Measurements from ENCODE around the gene CARM1. TPM values are rescaled to one million over a fixed set of nuclear protein-coding genes. Genes with fewer than 3 reads are reported as not detected.
A peak's percentile ranks its signal among the peaks of the same experiment; 100 is the strongest.
"Not testable (repeated sequence)": the region's sequence is repeated elsewhere in the genome, so short reads cannot be mapped to it uniquely, and the experiment has no call there.

Gene CARM1
- total RNA-seq, 1 donor from 2014 or later: 78.0 TPM

- Mint-ChIP-seq H3K4me1 (peaks cover 15% of the 10 kb centered on the region), H3K27ac (no peak overlapping the region), H3K36me3 (no peaks in the 10 kb centered on the region), H3K4me3 (peak overlapping the region; percentile 42), H3K27me3 (ENCODE audit: low read depth) (no peaks in the 10 kb centered on the region), H3K9me3 (no peaks in the 10 kb centered on the region)
- TF ChIP-seq CTCF (IDR thresholded peaks at IDR 0.05; ENCODE audit: unreplicated experiment): no peak
- no peak for DNase-seq (ENCODE audit: low spot score in 2 of 2, unreplicated experiment in 2 of 2)
Measured at GRCh38 chr19:10874024-10874423, 2.7 kb downstream of the CARM1 start.

GRCh38 chr19:10876459-10877240 lies 5.3 kb downstream of the CARM1 start:
- no peak for DNase-seq (ENCODE audit: low spot score in 2 of 2, unreplicated experiment in 2 of 2)
- peaks cover 10% of the 10 kb centered on the region for H3K4me1 Mint-ChIP-seq
- TF ChIP-seq CTCF (IDR thresholded peaks at IDR 0.05; ENCODE audit: unreplicated experiment): no peak
- H3K9me3 Mint-ChIP-seq: no peaks in the 10 kb centered on the region
- H3K27ac Mint-ChIP-seq: no peak overlapping the region
- H3K27me3 Mint-ChIP-seq (ENCODE audit: low read depth): no peaks in the 10 kb centered on the region
- no peaks in the 10 kb centered on the region for H3K36me3 Mint-ChIP-seq
- no peak overlapping the region for H3K4me3 Mint-ChIP-seq

- not testable (repeated sequence) for H3K27me3 Mint-ChIP-seq (ENCODE audit: low read depth); H3K27ac Mint-ChIP-seq; H3K9me3 Mint-ChIP-seq
Measured at GRCh38 chr19:10877608-10878007, 6.3 kb downstream of the CARM1 start.

GRCh38 chr19:10878253-10878652 lies 6.9 kb downstream of the CARM1 start:
- no peak for TF ChIP-seq CTCF (IDR thresholded peaks at IDR 0.05; ENCODE audit: unreplicated experiment)
- Mint-ChIP-seq H3K4me3 (no peak overlapping the region), H3K9me3 (no peaks in the 10 kb centered on the region), H3K4me1 (peaks cover 4% of the 10 kb centered on the region), H3K36me3 (no peaks in the 10 kb centered on the region), H3K27ac (peak overlapping the region; percentile 51), H3K27me3 (ENCODE audit: low read depth) (no peaks in the 10 kb centered on the region)
- DNase-seq (ENCODE audit: low spot score in 2 of 2, unreplicated experiment in 2 of 2): no peak

More at GRCh38 chr19:10877608-10878007, 6.3 kb downstream of the CARM1 start:
- not testable (repeated sequence) for H3K36me3 Mint-ChIP-seq; H3K4me1 Mint-ChIP-seq; H3K4me3 Mint-ChIP-seq; DNase-seq (ENCODE audit: low spot score in 2 of 2, unreplicated experiment in 2 of 2)

GRCh38 chr19:10881403-10882107 lies 10.2 kb downstream of the CARM1 start:
- Mint-ChIP-seq H3K4me1 (peaks cover 9% of the 10 kb centered on the region), H3K4me3 (no peak overlapping the region), H3K9me3 (no peaks in the 10 kb centered on the region), H3K27me3 (ENCODE audit: low read depth) (no peaks in the 10 kb centered on the region), H3K36me3 (no peaks in the 10 kb centered on the region), H3K27ac (no peak overlapping the region)
- TF ChIP-seq CTCF (IDR thresholded peaks at IDR 0.05; ENCODE audit: unreplicated experiment): no peak
- DNase-seq (ENCODE audit: low spot score in 2 of 2, unreplicated experiment in 2 of 2): no peak

- Mint-ChIP-seq H3K36me3 (no peaks in the 10 kb centered on the region), H3K4me1 (peaks cover 10% of the 10 kb centered on the region), H3K4me3 (no peak overlapping the region), H3K27ac (no peak overlapping the region), H3K9me3 (no peaks in the 10 kb centered on the region), H3K27me3 (ENCODE audit: low read depth) (no peaks in the 10 kb centered on the region)
- TF ChIP-seq CTCF (IDR thresholded peaks at IDR 0.05; ENCODE audit: unreplicated experiment): no peak
- no peak for DNase-seq (ENCODE audit: low spot score in 2 of 2, unreplicated experiment in 2 of 2)
Measured at GRCh38 chr19:10882108-10882457, 10.7 kb downstream of the CARM1 start.

Data from mesothelial cell of epicardium (in vitro differentiated cells).